ENCODE results near the gene PIF1.
"Not testable (repeated sequence)": the region's sequence is repeated elsewhere in the genome, so short reads cannot be mapped to it uniquely, and the experiment has no call there.

The PIF1 gene

GRCh38 chr15:64804619-64805018 is 20.8 kb downstream of the PIF1 start:
- no peak for TF ChIP-seq Cebpa-rat (IDR thresholded peaks at IDR 0.05)
- peaks cover 10% of the 10 kb centered on the region for H3K4me1 ChIP-seq

GRCh38 chr15:64803526-64803925 is 21.9 kb downstream of the PIF1 start:
- H3K4me3 ChIP-seq, result no peak overlapping the region
- no peak overlapping the region for H3K27ac ChIP-seq
- H4K20me1 ChIP-seq, result no peaks in the 10 kb centered on the region
- H3K9ac ChIP-seq, result no peak overlapping the region
- no peaks in the 10 kb centered on the region for H3K4me1 ChIP-seq
- TF ChIP-seq Cebpa-rat (IDR thresholded peaks at IDR 0.05), result no peak
- H3K36me3 ChIP-seq, result no peaks in the 10 kb centered on the region
- H3K27me3 ChIP-seq, result no peaks in the 10 kb centered on the region
- no peaks in the 10 kb centered on the region for H3K9me3 ChIP-seq
- no peak overlapping the region for H3K4me2 ChIP-seq

More at GRCh38 chr15:64804619-64805018, 20.8 kb downstream of the PIF1 start:
- Histone ChIP-seq H3K9ac (no peak overlapping the region), H3K27ac (no peak overlapping the region), H3K36me3 (no peaks in the 10 kb centered on the region), H3K27me3 (no peaks in the 10 kb centered on the region), H3K4me2 (no peak overlapping the region), H4K20me1 (no peaks in the 10 kb centered on the region), H3K9me3 (no peaks in the 10 kb centered on the region), H3K4me3 (no peak overlapping the region)

DNA sequence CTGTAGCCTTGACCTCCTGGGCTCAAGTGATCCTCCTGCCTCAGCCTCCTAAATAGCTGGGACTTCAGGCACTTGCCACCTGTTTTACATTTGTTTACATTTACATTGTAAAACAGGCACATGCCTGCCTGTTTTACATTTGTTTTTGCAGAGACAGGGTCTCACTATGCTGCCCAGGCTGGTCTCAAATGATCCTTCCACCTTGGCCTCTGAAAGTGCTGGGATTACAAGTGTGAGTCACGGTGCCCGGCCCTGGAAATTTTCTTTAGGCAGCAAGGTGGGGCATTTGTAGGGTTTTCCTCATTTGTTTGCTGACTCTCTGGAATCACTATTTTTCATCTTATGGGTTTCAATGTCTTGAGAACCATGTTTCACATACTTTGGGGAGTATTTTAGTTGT is 25.0 kb downstream of the PIF1 start:
- H3K4me1 ChIP-seq, result no peaks in the 10 kb centered on the region
- no peak for TF ChIP-seq Cebpa-rat (IDR thresholded peaks at IDR 0.05)
- no peak overlapping the region for H3K27ac ChIP-seq
- no peaks in the 10 kb centered on the region for H4K20me1 ChIP-seq
- no peaks in the 10 kb centered on the region for H3K36me3 ChIP-seq
- H3K4me2 ChIP-seq, result no peak overlapping the region
- no peaks in the 10 kb centered on the region for H3K9me3 ChIP-seq
- H3K4me3 ChIP-seq, result no peak overlapping the region
- H3K27me3 ChIP-seq, result no peaks in the 10 kb centered on the region
- H3K9ac ChIP-seq, result no peak overlapping the region

- not testable (repeated sequence) for H3K27ac ChIP-seq, H4K20me1 ChIP-seq, H3K36me3 ChIP-seq, H3K4me1 ChIP-seq, H3K4me2 ChIP-seq, H3K9me3 ChIP-seq, H3K4me3 ChIP-seq, H3K27me3 ChIP-seq, H3K9ac ChIP-seq
Measured at GRCh38 chr15:64798905-64799304, 26.5 kb downstream of the PIF1 start.

DNA sequence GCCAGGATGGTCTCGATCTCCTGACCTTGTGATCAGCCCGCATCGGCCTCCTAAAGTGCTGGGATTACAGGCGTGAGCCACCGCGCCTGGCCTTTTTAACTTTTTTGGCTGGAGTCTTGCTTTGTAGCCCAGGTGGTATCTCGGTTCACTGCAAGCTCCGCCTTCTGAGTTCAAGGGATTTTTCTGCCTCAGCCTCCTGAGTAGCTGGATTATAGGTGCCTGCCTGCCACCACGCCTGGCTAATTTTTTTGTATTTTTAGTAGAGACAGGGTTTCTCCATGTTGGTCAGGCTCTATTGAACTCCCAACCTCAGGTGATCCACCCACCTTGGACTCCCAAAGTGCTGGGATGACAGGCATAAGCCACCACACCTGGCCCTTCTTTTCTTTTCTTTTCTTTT is 29.5 kb downstream of the PIF1 start:
- H3K4me1 ChIP-seq, H3K9me3 ChIP-seq, H3K9ac ChIP-seq, H3K36me3 ChIP-seq, H3K27ac ChIP-seq, H3K27me3 ChIP-seq, H3K4me2 ChIP-seq, H4K20me1 ChIP-seq, H3K4me3 ChIP-seq: not testable (repeated sequence)

DNA sequence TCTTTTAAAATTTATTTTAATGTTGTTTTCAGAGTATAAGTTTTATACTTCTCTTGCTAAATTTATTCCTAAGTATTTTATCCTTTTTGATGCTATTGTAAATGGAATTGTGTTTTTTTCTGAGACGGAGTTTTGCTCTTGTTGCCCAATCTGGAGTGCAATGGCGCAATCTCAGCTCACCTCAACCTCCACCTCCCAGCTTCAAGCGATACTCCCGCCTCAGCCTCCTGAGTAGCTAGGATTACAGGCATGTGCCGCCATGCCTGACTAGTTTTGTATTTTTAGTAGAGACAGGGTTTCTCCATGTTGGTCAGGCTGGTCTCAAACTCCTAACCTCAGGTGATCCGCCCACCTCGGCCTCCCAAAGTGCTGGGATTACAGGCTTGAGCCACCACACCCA is 30.1 kb downstream of the PIF1 start:
- H3K27me3 ChIP-seq, H3K9me3 ChIP-seq, H3K36me3 ChIP-seq, H3K4me3 ChIP-seq, H3K4me2 ChIP-seq, H3K27ac ChIP-seq, H4K20me1 ChIP-seq, H3K9ac ChIP-seq, H3K4me1 ChIP-seq: not testable (repeated sequence)

DNA sequence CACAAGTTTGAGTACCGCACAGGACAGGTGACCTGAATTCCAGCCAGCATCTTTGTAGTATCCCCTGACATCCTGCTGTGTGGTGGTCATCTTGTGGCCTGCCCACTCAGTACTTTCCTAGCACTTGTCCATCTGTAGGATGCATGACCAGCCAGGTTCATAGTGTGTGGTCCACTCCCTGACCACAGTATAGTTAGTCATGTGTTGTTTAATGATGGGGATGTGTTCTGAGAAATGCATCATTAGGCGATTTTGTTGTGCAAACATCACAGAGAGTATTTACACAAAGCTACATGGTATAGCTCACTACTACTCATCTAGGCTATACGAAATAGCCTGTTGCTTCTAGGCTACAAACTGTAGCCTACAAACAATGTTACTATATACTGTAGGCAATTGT is 33.2 kb downstream of the PIF1 start:
- H3K27ac ChIP-seq, result no peak overlapping the region
- H3K4me1 ChIP-seq, result no peaks in the 10 kb centered on the region
- H3K4me2 ChIP-seq, result no peak overlapping the region
- no peak overlapping the region for H3K9ac ChIP-seq
- no peaks in the 10 kb centered on the region for H3K36me3 ChIP-seq
- no peak for TF ChIP-seq Cebpa-rat (IDR thresholded peaks at IDR 0.05)
- no peaks in the 10 kb centered on the region for H3K27me3 ChIP-seq
- H3K9me3 ChIP-seq, result no peaks in the 10 kb centered on the region
- no peak overlapping the region for H3K4me3 ChIP-seq
- no peaks in the 10 kb centered on the region for H4K20me1 ChIP-seq

DNA sequence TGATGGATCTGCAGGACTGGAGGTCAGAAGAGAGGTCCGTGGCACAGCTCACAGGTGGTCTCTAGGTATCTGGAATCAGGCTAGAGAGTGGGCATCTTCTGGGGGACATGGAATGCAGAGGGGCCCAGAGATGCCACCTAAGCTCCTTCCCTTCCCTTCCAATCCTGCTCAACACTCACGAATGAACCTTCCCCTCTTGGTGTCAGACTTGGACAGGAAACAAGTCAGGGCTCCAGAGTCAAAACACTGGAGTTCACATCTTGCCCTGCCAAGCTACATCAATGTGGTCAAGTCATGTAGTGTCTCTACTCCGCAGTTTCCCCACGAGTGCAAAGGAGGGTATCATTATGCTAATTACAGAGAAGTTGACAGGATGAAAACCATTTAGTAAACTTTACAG is 34.0 kb downstream of the PIF1 start:
- no peak for TF ChIP-seq Cebpa-rat (IDR thresholded peaks at IDR 0.05)
- H3K27me3 ChIP-seq, result no peaks in the 10 kb centered on the region
- H3K4me1 ChIP-seq, result no peaks in the 10 kb centered on the region
- no peak overlapping the region for H3K27ac ChIP-seq
- H3K4me3 ChIP-seq, result no peak overlapping the region
- H4K20me1 ChIP-seq, result no peaks in the 10 kb centered on the region
- no peaks in the 10 kb centered on the region for H3K36me3 ChIP-seq
- H3K9ac ChIP-seq, result no peak overlapping the region
- H3K4me2 ChIP-seq, result no peak overlapping the region
- H3K9me3 ChIP-seq, result no peaks in the 10 kb centered on the region

DNA sequence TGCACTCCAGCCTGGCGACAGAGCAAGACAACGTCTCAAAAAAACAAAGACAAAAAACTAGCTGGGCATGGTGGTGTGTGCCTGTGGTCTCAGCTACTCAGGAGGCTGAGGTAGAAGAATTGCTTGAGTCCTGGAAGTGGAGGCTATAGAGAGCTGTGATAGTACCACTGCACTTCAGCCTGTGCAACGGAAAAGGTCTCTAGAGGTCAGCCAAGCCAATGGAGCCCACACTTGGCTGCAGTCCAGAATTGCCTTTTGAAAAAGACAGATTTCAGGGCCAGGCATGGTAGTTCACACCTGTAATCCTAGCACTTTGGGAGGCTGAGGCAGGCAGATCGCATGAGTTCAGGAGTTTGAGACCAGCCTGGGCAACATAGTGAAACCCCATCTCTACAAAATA is 41.7 kb downstream of the PIF1 start:
- H4K20me1 ChIP-seq, result no peaks in the 10 kb centered on the region
- H3K27me3 ChIP-seq, result no peaks in the 10 kb centered on the region
- H3K9ac ChIP-seq, result no peak overlapping the region
- no peak for TF ChIP-seq Cebpa-rat (IDR thresholded peaks at IDR 0.05)
- H3K4me3 ChIP-seq, result no peak overlapping the region
- no peaks in the 10 kb centered on the region for H3K36me3 ChIP-seq
- H3K27ac ChIP-seq, result no peak overlapping the region
- no peaks in the 10 kb centered on the region for H3K9me3 ChIP-seq
- no peak overlapping the region for H3K4me2 ChIP-seq
- peaks cover 10% of the 10 kb centered on the region for H3K4me1 ChIP-seq

DNA sequence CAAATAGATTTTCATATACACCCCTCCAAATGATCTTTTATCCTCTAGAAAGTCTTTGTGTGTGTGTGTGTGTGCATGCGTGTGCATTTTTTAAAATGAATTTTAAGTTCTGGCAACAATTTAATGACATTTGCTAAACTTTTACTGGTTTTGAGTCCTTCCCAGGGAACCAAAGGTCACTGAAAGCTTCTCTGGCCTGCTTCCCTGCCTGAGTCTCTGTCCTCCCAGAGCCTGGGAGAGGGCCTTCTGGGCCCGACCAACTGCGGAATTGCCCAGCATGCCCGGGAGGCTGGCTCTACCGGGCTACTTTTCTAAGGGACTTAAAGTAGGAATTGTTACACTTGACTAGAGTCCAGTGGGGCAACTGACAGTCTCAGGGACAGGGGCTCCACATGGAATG is 42.7 kb downstream of the PIF1 start:
- H3K9ac ChIP-seq, result no peak overlapping the region

GRCh38 chr15:64781299-64781698 is 44.1 kb downstream of the PIF1 start:
- no peak overlapping the region for H3K9ac ChIP-seq
- no peak overlapping the region for H3K27ac ChIP-seq
- H3K4me2 ChIP-seq, result no peak overlapping the region
- H3K27me3 ChIP-seq, result peaks cover 19% of the 10 kb centered on the region
- H3K4me3 ChIP-seq, result no peak overlapping the region
- H3K36me3 ChIP-seq, result no peaks in the 10 kb centered on the region
- no peaks in the 10 kb centered on the region for H3K9me3 ChIP-seq
- peaks cover 13% of the 10 kb centered on the region for H3K4me1 ChIP-seq
- no peaks in the 10 kb centered on the region for H4K20me1 ChIP-seq
- no peak for TF ChIP-seq Cebpa-rat (IDR thresholded peaks at IDR 0.05)

More for the DNA sequence above, 42.7 kb downstream of the PIF1 start:
- H3K4me1 ChIP-seq, result peaks cover 10% of the 10 kb centered on the region
- no peaks in the 10 kb centered on the region for H3K36me3 ChIP-seq
- no peak overlapping the region for H3K4me3 ChIP-seq
- H3K27ac ChIP-seq, result no peak overlapping the region
- H3K9me3 ChIP-seq, result no peaks in the 10 kb centered on the region
- H3K4me2 ChIP-seq, result peak overlapping the region; percentile 34; the same call in 1 of the 2 replicates
- no peak for TF ChIP-seq Cebpa-rat (IDR thresholded peaks at IDR 0.05)
- peaks cover 4% of the 10 kb centered on the region for H3K27me3 ChIP-seq
- H4K20me1 ChIP-seq, result no peaks in the 10 kb centered on the region
